Esophagus mucosa (tissue), 1 donor: ENCODE measurements around the gene MUSTN1. TPM values are rescaled to one million over a fixed set of nuclear protein-coding genes. Genes with fewer than 3 reads are reported as not detected.

Experiments
- ATAC-seq: fragments of 200-7000 bp; cut with Tn5 transposase; one replicate; pipeline ENCODE4 v1.9.1; 2020
- total RNA-seq: library from RNA; stranded (reverse); gene quantifications from one replicate; pipeline ENCODE4 v1.2.4, GENCODE V29; 2023
- donor health status: DM: yes; HTN: yes; CAD: no.

The MUSTN1 gene
- total RNA-seq, 1 donor from 2014 or later, result 0.40 TPM

GRCh38 chr3:52831500-52832301 is 3.1 kb downstream of the MUSTN1 start:
- peak; percentile 49 for ATAC-seq

- no peak for ATAC-seq
Measured at GRCh38 chr3:52830535-52831258, 4.1 kb downstream of the MUSTN1 start, which contains the start of gene ITIH4. Gene ITIH4, minus strand, starts transcription at chr3:52830672. Its CDS starts 30 bp downstream, at chr3:52830642.

GRCh38 chr3:52829906-52830463 is 4.8 kb downstream of the MUSTN1 start:
- no peak for ATAC-seq

- no peak for ATAC-seq
Measured at GRCh38 chr3:52829482-52829881, 5.3 kb downstream of the MUSTN1 start.

GRCh38 chr3:52827866-52828376 is 6.9 kb downstream of the MUSTN1 start:
- ATAC-seq, result no peak

GRCh38 chr3:52827441-52827840 is 7.4 kb downstream of the MUSTN1 start:
- ATAC-seq, result no peak

GRCh38 chr3:52824037-52824436 is 10.8 kb downstream of the MUSTN1 start:
- no peak for ATAC-seq

- ATAC-seq, result no peak
Measured at GRCh38 chr3:52822363-52822762, 12.5 kb downstream of the MUSTN1 start.

- ATAC-seq, result peak; percentile 42
Measured at GRCh38 chr3:52820736-52821135, 14.1 kb downstream of the MUSTN1 start.

GRCh38 chr3:52819936-52820335 is 14.9 kb downstream of the MUSTN1 start:
- ATAC-seq, result no peak

- peak; percentile 15 for ATAC-seq
Measured at GRCh38 chr3:52817860-52818259, 17.0 kb downstream of the MUSTN1 start.

GRCh38 chr3:52817221-52817620 is 17.6 kb downstream of the MUSTN1 start:
- no peak for ATAC-seq

GRCh38 chr3:52816654-52817053 is 18.2 kb downstream of the MUSTN1 start:
- ATAC-seq, result no peak

GRCh38 chr3:52816199-52816598 is 18.6 kb downstream of the MUSTN1 start:
- ATAC-seq, result no peak

GRCh38 chr3:52813810-52814209 is 21.0 kb downstream of the MUSTN1 start:
- no peak for ATAC-seq

GRCh38 chr3:52811452-52812011 is 23.3 kb downstream of the MUSTN1 start:
- ATAC-seq, result no peak

- ATAC-seq, result no peak
Measured at GRCh38 chr3:52810923-52811322, 23.9 kb downstream of the MUSTN1 start.

- no peak for ATAC-seq
Measured at GRCh38 chr3:52809662-52810377, 25.0 kb downstream of the MUSTN1 start.

GRCh38 chr3:52809149-52809548 is 25.7 kb downstream of the MUSTN1 start:
- no peak for ATAC-seq

- no peak for ATAC-seq
Measured at GRCh38 chr3:52805270-52806039, 29.4 kb downstream of the MUSTN1 start.

GRCh38 chr3:52801839-52802238 is 33.0 kb downstream of the MUSTN1 start:
- ATAC-seq, result no peak
